HTERT RPE-1 (cell line): ENCODE measurements around the gene RFC5.
"Not testable (repeated sequence)": the region's sequence is repeated elsewhere in the genome, so short reads cannot be mapped to it uniquely, and the experiment has no call there.

Source experiments
- in situ Hi-C: fragments of 300-500 bp; cut with MboI; formaldehyde crosslinking; loops from 4 replicates; pipeline ENCODE4 v1.14.3; 2020; ENCODE audit warnings: low sequenced_read_pairs

Gene RFC5

GRCh38 chr12:118013283-118013682 lies 3.2 kb upstream of the RFC5 start:
- in situ Hi-C loops = no loop called here

DNA sequence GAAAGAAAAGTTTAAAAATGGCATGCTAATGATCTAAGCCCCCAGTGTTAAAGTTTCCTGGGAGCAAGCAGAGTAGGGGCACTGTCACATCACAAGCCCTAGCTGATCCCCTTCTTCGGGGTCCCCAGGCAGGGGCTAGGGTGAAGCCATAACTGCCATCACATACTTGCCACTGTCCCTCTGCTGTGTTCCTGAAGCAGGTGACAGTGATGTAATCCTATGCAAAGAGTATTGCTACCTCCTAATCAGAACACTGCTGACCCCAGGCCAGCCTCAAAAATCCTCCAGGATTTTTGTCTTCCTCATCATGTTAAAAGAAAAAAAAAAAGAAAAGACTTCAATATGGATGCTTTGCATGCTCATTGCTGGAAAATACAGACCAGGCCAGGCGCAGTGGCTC lies 1.2 kb upstream of the RFC5 start:
- in situ Hi-C loops = no loop called here

- in situ Hi-C loops = no loop called here
Observed at GRCh38 chr12:118015944-118016343, 559 bp upstream of the RFC5 start.

GRCh38 chr12:118017926-118018325 lies 1.4 kb downstream of the RFC5 start:
- in situ Hi-C loops = no loop called here

DNA sequence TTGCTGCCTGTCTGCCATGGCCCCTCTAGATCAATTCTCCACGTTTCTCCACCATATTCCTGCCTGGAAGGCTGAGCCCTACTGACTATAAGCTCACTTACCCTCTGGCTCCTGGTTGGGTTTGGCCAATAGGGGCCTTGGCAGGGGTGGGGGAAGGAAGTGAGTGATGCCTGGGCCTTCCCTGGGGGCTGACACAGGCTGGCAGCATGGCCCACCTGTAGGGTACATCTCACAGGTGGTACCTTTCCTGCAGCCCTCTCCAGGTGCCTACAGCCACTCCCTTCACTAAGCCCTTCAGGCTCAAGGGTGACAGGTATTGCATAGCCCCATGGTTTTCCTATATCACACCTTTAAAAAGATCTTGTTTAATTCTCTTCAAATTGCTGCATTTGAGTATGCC lies 3.5 kb downstream of the RFC5 start:
- in situ Hi-C loops = no loop called here

DNA sequence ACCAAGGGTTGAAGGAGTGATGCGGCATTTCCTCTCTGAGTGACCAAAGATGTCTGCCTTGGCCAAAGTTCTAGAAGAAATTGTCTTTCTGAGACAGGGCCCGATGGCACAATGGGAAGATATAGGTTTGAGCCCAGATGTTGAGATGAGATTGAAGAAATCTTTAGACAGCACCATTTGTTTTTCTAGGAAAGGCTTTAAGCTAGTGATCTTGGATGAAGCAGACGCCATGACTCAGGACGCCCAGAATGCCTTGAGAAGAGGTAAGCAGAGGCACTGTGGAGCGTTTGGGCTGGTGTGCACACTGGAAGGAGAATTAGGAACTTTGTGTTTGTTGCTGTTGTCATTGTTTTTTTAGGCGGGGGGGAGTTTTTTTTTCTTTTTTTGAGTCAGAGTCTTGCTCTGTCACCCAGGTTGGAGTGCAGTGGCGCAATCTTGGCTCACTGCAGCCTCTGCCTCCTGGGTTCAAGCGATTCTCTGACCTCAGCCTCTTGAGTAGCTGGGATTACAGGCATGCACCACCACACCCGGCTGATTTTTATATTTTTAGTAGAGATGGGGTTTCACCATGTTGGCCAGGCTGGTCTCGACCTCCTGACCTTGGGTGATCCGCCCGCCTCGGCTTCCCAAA lies 5.7 kb downstream of the RFC5 start:
- in situ Hi-C loops = not testable (repeated sequence)

GRCh38 chr12:118022728-118023109 lies 6.2 kb downstream of the RFC5 start:
- in situ Hi-C loops = no loop called here

DNA sequence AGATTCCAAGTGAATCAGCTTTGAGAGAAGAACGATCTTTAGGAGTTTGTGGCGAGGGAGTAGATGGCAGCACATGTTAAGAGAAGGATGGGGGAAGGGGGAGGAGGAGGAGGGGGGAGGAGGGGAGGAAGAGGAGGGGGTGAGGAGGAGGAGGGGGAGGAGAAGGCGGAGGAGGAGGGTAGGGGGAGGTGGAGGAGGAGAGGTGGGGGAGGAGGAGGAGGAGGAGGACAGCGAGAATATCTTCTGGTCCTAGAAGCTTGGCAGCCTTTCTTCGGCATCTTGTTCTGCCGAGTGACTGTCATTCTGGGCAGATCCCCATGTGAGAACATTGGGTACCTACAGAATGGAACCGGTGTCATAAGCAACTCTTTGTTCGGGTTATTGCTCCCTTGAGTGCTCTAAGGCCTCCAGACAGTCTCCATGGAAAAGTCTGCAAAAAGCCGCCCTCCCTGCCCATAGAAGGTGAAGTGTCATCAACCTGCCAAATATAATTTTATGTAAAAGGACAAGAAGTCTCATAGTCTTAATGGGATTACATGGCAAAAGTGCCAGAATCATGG lies 6.9 kb downstream of the RFC5 start:
- in situ Hi-C loops = no loop called here

- in situ Hi-C loops = no loop called here
Observed at GRCh38 chr12:118025168-118025567, 8.7 kb downstream of the RFC5 start.

DNA sequence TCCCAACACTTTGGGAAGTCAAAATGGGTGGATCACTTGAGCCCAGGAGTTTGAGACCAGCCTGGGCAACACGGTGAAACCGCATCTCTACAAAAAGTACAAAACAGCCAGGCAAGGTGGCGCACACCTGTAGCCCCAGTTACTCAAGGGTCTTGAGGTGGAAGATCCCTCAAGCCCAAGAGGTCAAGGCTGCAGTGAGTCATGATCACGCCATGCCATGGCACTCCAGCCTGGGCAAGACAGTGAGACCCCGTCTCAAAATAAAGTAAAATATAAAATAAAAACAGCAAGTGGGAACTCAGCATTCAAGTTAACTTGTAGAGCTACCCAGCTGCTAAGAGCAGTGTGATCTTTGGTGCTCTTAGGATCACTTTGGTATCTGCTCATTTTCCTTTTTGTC lies 12.7 kb downstream of the RFC5 start:
- in situ Hi-C loops = no loop called here

DNA sequence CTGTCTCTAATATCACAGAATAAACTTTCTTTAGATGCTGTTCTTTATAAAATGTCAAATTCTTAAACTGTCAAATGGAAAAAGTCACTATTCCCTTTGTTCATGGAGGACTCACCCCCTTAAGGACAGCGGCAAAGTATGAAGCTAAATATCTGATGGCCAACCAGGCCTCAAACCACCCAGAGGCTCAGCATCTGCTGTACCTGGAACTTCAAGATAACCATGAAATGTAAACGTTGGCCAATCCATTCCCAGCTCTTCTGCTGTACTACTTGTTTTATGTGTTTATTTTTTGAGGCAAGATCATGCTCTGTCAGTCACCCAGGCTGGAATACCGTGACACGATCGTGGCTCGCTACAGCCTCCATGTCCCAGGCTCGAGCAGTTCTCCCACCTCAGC lies 15.7 kb downstream of the RFC5 start:
- in situ Hi-C loops = no loop called here

- in situ Hi-C loops = no loop called here
Observed at GRCh38 chr12:118033323-118033722, 16.8 kb downstream of the RFC5 start.

DNA sequence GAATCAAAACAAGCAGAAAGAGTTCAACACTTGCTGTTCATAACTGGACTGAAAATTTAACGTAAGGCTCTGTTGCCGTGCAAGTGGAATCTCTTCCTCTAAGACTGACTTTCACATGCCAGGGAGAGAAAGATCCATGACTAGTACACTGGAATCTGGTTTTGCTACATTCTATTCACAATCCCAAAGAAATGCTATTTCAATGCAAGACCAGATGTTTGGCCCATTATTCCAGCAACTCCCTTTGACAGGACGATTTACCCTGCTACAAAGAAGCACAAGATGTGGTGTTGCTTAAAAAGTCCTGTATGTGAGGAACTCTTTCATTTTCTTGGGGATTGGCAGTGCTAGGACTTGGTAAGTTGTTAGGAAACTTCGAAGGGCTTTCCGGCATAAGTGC lies 17.4 kb downstream of the RFC5 start:
- in situ Hi-C loops = no loop called here

- in situ Hi-C loops = no loop called here
Observed at GRCh38 chr12:118034429-118035189, 18.1 kb downstream of the RFC5 start.

DNA sequence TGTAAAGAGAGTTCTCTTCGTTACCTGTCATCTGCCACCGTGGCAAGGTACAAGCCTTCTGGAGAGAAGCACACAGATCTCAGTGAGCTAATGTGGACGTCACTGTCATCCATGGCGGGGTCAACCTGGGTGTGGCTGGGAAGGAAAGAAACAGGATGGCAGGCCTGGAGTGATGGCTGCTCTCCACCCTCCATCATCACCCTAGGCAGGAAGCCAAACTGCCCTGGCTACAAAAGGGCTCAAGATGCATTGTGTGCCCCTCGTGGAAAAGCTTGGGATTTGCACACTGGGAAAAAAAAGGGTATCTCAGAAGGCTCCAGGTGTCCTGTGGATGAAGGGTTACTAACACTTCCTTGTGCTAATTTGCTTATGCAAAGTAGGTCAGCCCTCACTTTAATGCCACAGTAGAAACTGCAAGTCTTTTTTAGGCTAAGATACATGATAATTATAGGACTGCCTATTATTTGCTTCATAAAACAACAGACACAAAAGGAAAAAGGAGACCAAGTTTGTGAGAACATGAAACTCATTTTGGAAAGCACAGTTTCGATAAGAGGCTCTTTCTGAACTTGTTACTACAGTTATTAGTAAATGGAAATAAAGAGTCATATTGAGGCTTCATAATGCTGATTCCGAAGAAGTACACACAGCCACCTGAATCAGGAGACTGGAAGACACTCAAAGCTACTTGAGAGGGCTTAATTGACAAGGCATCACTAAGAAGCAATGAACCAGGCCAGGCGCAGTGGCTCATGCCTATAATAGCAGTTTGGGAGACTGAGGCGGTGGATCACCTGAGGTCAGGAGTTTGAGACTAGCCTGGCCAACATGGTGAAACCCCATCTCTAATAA lies 18.9 kb downstream of the RFC5 start:
- in situ Hi-C loops = no loop called here

- in situ Hi-C loops = no loop called here
Observed at GRCh38 chr12:118036672-118037411, 20.3 kb downstream of the RFC5 start.

DNA sequence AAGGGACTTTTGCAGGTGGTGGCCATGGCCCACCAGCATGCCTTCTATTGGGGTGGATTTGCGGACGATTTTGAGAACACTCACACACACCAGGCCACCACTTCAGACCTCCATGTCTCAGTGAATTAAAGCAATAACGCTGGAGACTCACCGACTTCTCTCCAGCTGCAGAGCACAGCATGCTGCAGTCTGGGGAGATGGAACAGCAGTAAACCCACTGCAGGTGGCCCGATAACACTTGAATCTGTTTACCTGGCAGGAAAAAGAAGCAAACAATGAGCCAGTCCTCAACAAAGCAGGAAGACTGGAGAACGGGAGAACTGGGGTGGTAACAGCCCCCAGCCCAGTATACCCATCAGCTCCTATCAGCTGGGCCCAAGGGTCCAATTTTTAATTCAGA lies 21.6 kb downstream of the RFC5 start:
- in situ Hi-C loops = no loop called here

DNA sequence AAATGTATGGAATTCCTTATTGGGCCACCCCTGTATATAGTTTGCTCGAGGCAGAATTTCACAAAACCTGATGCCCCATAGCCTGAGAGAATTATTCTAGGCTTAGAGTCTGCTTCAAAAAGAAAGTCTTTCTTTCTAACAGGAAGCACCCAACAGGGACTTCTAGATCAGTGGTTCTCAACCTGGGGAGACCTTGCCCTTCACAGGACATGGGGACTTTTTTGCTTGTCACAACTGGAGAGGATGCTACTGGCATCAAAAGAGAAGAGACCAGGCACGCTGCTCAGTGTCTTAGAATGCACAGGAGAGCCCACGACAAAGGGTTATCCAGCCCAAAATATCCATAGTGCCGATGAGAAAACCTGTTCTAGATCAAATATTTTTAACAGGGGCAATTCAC lies 25.6 kb downstream of the RFC5 start:
- in situ Hi-C loops = no loop called here

GRCh38 chr12:118044075-118044474 lies 27.6 kb downstream of the RFC5 start:
- in situ Hi-C loops = no loop called here

- in situ Hi-C loops = no loop called here
Observed at GRCh38 chr12:118044577-118044976, 28.1 kb downstream of the RFC5 start.

DNA sequence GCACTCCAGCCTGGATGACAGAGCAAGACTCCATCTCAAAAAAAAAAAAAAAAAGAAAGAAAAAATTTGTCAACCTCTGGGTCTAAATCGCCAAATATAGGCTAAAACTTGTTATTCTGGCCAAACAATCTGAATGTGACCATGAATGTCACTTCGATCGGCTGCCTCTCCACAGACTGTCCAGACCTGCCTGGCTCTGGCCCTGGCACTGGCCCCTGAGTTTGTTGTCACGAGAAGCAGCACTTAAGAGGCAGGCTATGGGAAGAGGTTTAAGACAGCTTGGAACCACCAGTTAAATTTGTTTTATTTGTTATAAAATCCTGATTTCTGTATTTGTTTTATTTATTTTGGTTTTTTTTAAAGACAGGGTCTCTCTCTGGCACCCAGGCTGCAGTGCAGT lies 29.9 kb downstream of the RFC5 start:
- in situ Hi-C loops = no loop called here
